Stimulated activated CD4-positive, alpha-beta T cell treated with anti-CD3 and anti-CD28 coated beads, TNF-alpha, amount 100 ng/mL, for 1 hour (primary cell): ENCODE measurements around the gene TESK1.
A peak's percentile ranks its signal among the peaks of the same experiment; 100 is the strongest.
"Not testable (repeated sequence)": the region's sequence is repeated elsewhere in the genome, so short reads cannot be mapped to it uniquely, and the experiment has no call there.

ENCODE experiments used
- DNase-seq, 3 donors: peaks; one replicate each; pipeline ENCODE4 v3.0.0-alpha.2; 2020; ENCODE audit warnings: low read depth in 3 of 3, low spot score in 1 of 3

Gene TESK1

DNA sequence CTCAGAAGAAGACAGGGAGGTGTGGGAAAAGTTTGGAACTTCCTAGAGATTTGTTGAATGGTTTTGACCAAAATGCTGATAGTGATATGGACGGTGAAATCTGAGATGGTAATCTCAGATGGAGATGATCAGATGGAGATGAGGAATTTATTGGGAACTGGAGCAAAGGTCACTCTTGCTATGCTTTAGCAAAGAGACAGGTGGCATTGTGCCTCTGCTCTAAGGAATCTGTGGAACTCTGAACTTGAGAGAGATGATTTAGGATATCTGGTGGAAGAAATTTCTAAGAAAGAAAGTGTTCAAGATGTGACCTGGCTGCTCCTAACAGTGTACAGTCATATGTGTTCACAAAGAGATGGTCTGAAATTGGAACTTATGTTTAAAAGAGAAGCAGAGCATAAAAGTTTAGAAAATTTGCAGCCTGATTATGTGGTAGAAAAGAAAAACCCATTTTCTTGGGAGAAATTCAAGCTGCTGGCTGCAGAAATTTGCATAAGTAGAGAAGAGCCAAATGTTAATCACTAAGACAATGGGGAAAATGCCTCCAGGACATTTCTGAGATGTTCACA is 25.3 kb upstream of the TESK1 start:
- not testable (repeated sequence) for DNase-seq

DNA sequence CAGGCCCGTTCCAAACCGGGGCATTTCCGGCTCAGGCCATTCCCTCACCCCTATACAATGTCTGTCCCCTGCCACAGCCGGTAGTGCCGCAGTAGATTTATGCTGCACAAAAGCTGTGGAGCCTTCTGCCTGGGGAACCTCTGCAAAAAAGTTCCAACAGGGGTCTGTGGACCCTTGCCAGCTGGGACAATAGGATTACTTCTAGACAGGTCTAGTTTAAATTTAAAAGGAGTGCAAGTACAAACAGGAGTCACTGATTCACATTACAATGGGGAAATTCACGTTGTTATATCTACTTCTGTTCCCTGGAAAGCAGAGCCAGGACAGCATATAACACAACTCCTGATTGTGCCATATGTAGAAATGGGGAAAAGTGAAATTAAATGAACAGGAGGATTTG is 21.5 kb upstream of the TESK1 start:
- DNase-seq, result not testable (repeated sequence)

DNA sequence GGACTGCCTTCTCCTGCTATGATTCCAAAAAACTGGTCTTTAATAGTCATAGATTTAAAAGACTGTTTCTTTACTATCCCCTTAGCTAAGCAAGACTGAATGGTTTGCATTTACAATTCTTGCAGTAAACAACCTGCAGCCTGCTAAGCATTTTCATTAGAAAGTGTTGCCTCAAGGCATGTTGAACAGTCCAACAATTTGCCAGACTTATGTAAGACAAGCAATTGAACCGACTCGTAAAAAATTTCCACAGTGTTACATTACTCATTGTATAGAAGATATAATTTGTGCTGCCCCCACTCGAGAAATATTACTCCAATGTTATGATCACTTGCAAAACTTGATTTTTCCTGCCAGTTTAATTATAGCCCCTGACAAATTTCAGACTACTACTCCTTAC is 20.4 kb upstream of the TESK1 start:
- not testable (repeated sequence) for DNase-seq

DNA sequence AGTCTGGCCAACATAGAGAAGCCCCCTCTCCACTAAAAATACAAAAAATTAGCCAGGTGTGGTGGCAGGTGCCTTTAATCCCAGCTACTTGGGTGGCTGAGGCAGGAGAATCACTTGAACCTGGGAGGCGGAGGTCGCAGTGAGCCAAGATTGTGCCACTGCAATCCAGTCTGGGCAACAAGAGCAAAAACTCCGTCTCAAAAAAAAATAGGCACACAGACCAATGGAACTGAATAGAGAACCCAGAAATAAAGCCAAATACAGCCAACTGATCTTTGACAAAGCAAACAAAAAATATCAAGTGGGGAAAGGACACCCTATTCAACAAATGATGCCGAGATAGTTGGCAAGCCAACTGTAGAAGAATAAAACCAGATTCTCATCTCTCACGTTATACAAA is 16.6 kb upstream of the TESK1 start:
- DNase-seq, result not testable (repeated sequence)

DNA sequence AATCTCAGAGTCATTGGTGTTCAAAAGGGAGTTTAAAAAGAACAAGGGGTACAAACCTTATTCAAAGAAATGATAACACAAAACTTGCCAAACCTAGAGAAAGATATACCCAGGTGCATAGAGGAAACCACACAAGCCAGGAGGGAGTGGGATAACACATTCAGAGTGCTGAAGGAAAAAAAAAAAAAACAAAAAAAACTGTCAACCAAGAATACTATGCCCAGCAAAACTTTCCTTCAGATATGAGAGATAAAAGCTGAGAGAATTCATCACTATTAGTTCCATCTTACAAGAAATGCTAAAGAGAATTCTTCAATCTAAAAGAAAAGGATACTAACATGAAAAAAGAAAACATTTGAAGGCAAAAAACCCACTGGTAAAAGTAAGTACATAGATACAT is 11.5 kb upstream of the TESK1 start:
- DNase-seq, result no peak

DNA sequence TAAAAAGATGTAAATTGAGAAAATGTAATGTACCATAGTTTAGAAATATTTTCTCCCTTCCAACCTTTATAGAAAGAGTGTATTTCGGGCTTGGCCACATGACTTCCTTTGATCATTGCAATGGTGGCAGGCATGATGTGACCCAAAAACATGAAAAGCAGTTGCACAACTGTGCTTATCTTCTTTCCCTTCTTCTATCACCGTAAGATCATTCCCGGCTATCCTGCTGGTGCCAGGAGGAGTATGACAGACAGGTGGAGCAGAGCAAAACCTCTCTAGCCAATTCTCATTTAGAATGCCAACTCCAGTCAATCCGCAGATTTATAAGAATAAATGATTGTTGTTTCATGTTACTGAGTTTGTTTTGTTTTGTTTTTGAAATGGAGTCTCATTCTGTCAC is 10.6 kb upstream of the TESK1 start:
- no peak for DNase-seq

DNA sequence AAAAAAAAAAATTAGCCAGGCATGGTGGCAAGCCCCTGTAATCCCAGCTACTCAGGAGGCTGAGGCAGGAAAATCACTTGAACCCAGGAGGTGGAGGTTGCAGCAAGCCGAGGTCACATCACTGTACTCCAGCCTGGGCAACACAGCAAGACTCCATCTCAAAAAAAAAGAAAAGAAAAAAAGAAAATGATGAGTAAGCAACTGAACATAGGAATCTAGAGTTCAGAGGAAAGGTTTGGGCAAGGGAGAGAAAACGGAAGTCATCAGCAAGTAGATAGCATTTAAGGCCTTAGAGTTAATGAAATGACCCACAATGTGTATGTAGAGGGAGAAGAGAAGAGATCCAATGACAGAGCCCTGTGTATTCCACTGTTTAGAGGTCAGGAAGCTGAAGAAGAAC is 8.2 kb upstream of the TESK1 start:
- DNase-seq, result not testable (repeated sequence)

DNA sequence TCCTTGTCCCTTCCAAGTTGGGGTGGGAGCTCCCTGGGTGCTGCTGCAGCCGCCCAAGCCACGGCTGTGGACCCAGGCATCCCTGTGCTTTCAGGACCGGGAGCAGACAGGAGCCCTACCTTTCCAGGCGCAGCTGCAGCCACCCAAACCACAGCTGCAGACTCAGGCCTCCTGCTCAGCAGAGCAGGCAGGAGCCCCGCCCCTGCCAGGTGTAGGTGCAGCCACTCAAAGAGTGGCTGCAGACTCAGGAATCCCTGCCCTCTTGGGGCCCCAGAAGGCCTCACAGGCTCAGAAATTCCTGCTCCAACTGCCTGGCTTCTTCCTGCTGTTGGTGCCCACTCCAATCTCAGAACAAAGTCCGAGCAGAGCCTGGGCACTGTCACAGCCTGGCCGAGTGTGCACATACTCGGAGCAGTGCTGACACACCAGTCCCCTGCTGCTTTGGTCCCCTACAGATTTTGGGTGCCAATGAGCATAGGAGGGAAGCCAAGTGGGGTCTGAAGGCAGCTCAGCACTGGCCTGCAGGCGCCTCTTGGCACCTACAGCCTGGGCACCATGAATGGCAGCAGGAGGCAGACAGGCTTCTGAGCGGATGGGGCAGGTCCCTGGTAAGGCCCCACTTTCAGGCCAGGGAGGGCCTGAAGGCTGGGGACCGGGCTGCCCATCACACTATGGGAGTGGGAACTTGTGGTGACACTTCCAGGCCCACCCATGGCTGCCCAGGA is 6.0 kb upstream of the TESK1 start:
- DNase-seq, result no peak

DNA sequence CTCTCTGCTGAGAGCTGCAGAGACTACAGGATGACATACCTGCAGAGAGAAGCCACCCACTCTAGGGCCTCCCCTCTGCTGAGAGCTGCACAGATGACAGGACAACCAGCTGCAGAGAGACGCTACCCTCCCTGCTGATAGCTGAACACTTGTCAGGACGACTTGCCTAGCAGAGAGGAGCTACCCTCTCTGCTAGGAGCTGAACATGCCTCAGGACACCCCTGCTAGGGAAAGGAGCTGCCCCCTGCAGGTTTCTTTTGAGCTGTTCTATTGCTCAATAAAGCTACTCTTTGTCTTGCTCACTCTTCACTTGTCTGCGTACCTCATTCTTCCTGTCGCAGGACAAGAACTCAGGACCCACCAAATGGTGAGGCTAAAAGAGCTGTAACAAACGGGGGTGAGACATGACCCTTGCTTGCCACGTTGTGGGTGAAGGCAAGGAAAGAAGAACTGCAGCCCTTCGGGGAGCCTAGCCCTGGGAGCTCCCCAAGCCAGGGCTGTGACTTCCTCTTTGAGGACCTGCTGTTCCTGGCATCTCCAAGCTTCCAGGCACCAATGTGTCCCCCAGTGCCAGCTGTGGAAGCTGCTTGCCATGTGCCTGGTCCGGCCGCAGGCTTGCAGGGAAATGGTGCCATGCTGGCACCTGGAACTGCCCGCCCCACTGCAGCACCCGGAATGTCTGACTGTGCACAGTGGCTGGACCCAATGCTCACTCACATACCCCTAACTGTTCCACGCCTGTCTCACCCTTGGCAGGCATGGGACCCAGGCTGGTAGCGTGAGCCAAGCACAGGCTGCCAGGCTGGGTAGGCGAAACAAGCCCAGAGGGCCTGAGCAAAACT is 5.1 kb upstream of the TESK1 start:
- DNase-seq, result no peak

DNA sequence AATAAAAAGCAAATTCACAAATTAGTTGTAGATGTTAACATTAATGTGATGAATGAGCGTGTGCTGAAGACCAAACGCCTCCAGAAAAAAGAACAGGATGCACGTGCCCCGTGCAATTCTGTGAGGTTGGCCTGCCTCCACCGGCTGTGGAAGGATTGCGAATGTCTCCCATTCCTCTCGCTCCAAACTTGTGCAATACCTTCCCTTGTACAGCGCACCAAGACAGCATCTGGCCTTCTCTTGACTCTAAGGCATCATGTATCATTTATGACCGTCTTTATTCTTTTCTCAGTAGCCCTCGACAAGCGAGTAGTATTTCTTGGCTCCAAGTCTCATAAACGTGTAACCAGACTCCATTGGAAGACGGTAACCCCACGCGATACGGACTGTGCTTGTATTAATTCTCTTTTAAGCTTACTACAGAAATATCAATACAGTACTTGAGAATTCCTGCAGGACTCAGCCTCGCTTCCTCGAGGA is 1.5 kb upstream of the TESK1 start:
- DNase-seq, result no peak

DNA sequence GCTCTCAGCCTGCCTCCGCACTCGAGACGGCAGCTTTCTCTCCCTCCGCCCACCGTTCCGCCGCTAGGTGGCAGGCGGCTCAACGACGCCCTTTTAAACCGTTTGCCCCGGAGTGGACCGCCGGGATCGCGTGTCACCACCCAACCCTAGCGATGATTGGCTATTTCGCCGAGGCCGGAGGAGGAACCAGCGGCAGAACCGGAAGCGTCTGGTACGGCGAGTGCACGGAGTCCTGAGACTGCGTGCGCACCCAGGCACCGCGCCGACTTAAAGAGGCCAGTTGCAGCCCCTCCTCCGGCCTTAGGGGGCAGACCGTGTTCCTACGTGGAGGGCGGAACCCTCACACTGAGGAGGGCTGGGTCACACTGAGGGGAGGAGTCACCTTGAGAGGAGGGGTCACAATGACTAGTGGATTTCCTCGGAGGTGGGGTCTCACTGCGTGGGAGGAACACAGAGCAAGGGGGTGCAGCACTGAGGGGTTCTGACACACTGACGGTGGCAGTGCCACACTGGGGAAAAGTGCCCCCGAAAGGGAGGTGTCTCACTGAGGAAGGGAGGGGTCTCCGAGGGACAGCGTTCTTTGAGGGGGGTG is 980 bp upstream of the TESK1 start:
- DNase-seq, result peak; percentile 95 to 98 (median 98)

DNA sequence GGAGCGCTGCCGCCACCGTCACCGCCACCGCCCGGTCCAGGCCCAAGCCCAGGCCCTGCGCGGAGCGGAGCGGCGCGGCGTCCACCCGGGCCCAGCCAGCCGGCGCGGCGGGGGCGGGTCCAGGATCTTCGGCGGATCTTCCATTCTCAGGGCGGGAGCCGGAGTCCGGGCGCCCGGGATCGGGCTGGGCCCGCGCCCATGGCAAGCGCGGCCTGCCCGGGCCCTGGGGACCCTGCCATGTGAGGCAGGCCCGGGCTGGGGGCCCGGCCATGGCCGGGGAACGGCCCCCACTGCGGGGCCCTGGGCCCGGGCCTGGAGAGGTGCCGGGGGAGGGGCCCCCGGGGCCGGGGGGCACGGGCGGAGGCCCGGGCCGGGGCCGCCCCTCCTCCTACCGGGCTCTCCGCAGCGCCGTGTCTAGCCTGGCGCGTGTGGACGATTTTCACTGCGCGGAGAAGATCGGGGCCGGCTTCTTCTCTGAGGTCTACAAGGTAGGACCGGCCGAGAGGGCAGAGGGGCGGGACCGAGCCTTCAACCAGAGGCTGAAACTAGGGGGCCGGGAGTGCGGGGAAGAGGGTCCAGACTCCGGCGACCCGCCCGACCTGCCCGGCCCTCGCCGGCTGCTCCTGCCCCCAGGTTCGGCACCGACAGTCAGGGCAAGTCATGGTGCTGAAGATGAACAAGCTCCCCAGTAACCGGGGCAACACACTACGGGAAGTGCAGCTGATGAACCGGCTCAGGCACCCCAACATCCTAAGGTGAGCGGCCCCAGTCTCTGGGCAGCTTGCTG is 482 bp downstream of the TESK1 start:
- peak in 1 of 3 donors; percentile 16 for DNase-seq

DNA sequence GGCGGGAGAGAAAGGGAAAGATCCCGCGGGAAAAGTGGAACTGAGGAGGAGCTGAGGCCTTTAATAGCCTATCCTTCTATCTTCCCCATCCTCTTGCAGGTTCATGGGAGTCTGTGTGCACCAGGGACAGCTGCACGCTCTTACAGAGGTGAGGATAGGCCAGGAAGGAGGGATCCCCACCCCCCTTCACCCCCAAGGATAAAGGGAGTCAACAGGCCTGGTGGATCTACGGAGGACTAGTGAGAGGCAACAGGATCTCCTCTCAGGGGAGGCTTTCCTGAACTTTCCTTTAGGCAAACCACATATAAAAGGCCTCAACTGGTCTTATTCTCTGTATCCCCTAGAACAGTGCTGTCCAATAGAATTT is 1.1 kb downstream of the TESK1 start:
- DNase-seq, result no peak

DNA sequence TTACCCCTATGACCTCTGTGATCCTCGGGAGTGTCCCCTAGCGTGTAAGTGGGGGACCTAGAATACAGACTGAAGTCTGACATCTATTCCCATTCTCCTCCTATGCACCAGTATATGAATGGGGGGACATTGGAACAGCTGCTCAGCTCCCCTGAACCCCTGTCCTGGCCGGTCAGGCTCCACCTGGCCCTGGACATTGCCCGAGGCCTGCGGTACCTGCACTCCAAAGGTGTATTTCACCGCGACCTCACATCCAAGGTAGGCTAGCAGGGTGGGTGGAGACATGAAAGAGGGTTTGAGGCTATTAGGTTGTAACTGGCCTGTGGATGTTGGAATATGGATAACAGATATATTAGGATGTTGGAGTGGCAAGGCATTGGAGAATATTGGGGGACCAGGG is 1.7 kb downstream of the TESK1 start:
- DNase-seq, result no peak

DNA sequence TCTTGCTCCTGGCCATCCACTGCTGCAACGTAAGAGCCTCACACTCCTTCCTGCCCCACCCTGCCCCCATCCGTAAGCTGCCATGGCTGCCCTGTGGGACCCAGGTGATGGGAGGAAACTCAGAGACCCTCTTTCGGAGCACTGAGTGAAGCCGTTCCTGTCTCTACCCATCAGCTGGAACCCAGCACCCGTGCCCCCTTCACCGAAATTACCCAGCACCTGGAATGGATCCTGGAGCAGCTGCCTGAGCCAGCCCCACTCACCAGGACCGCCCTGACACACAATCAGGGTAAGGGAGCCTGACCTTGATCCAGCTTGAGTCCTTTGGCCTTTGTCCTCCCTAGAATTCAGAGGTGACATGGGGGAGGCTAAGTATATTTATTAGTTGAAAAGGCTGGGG is 3.2 kb downstream of the TESK1 start:
- DNase-seq, result no peak

DNA sequence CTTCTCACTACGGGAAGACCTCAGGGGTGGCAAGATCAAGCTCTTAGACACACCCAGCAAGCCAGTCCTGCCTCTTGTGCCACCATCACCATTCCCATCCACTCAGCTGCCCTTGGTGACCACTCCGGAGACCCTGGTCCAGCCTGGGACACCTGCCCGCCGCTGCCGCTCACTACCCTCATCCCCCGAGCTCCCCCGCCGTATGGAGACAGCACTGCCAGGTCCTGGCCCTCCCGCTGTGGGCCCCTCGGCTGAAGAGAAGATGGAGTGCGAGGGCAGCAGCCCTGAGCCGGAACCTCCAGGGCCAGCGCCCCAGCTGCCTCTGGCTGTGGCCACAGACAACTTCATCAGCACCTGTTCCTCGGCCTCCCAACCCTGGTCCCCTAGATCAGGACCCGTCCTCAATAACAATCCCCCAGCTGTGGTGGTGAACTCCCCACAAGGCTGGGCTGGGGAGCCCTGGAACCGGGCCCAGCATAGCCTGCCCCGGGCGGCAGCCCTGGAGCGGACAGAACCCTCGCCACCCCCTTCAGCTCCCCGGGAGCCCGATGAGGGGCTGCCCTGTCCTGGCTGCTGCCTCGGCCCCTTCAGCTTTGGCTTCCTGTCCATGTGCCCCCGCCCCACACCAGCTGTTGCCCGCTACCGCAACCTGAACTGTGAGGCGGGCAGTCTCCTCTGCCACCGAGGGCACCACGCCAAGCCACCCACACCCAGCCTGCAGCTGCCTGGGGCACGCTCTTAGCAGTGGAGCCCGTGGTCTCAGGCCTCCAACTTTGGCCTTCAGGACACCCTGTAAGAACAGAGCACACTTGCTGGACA is 4.1 kb downstream of the TESK1 start:
- DNase-seq, result no peak

DNA sequence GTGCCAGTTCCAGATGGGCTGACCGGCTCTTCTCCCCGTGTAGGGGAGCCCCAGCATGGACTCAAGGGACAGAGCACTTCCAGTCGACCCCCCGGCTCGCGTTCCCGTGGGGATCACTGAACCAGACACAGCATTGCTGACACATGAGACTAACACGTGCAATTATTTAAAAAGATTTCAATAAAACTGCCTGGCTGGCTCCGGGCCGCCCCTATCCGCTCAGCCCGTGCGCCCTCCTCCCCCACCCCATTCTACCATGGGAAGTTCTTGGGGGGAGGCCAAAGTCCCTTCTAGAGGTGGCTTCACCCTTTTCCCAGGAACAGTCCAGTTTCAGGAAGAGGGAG is 4.7 kb downstream of the TESK1 start:
- DNase-seq, result no peak

DNA sequence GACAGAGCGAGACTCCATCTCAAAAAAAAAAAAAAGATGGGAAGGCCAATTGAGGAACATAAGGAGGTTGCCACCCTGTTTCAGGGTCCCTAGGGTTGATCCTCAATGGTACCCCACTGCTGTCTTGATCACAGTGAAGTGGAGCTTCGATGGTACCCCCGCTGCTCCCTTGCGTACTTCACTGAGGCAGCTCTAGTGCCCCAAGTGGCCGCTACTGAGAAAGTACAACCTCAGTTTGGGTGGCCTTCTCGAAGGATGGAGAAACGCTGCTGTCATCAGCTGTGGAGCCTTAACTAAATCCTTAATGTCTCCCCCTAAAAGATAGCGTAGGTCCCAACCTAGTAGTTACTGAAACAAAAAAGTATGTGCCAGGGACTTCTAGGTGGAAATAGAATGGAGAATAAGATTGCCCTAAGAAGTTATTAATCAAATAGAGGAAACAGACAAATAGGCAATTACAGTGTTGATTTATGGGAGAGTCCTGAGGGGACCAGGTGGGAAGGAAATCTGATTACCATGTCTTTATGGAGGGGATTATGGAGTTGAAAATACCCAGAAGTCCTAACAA is 6.3 kb downstream of the TESK1 start:
- peak; percentile 21 to 30 (median 27) for DNase-seq

DNA sequence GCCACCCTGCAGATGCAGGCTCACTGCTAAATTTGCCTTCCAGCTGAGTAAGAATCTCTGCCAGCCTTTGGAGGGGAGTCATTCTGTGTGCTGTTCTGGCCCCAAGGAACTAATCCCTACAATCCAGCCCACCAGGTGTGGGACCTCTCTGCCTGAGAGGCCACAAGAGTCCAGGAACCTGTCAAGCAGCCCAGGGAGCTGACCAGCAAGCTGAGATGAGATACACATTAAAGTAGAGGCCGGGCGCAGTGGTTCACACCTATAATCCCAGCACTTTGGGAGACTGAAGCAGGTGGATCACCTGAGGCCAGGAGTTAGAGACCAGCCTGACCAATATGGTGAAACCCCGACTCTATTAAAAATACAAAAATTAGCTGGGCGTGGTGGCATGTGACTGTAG is 7.0 kb downstream of the TESK1 start:
- not testable (repeated sequence) for DNase-seq

DNA sequence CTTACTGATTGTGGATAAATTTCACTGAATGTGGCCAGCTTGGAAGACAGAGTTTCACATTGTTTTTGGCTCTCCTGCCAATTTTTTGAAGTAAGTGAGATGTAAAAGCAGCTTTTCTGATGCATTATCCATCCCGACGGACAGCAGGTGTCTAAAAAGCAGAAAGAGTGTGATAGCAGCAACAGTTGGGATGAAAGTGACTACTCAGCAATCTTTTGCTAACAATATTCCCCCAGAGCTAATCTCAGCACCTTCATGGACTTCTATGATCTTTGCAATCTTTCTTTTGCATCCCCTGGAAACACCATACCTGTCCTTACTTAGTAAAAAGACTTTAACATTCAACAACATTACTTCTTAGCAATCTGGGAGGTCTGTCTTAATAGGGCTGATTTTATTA is 7.8 kb downstream of the TESK1 start:
- DNase-seq, result no peak
